Activated T-cell treated with anti-CD3 and anti-CD28 coated beads, Interleukin-2, amount 50 U/mL, for 48 hours (primary cell): Measurements from ENCODE around the gene CD48.
"Not testable (repeated sequence)": the region's sequence is repeated elsewhere in the genome, so short reads cannot be mapped to it uniquely, and the experiment has no call there.

ENCODE experiments used
- DNase-seq, 2 experiments: peaks; one replicate each; pipeline ENCODE4 v3.0.0-alpha.2; 2020

The CD48 gene

GRCh38 chr1:160741612-160742348, 30.2 kb upstream of the CD48 start:
- no peak for DNase-seq

- DNase-seq = no peak
Measured at GRCh38 chr1:160741092-160741501, 29.5 kb upstream of the CD48 start.

- no peak for DNase-seq
Measured at GRCh38 chr1:160740133-160740688, 28.6 kb upstream of the CD48 start.

GRCh38 chr1:160739098-160739511, 27.5 kb upstream of the CD48 start, which contains the start of gene SLAMF7:
SLAMF7 (plus strand) TSS chr1:160739247; CDS start chr1:160739302, 55 bp downstream.
- no peak for DNase-seq

- no peak for DNase-seq
Measured at GRCh38 chr1:160738271-160738670, 26.6 kb upstream of the CD48 start.

GRCh38 chr1:160734301-160734700, 22.7 kb upstream of the CD48 start:
- no peak for DNase-seq

- DNase-seq = no peak
Measured at GRCh38 chr1:160733898-160734297, 22.3 kb upstream of the CD48 start.

GRCh38 chr1:160731990-160732389, 20.4 kb upstream of the CD48 start:
- no peak for DNase-seq

GRCh38 chr1:160731564-160731963, 19.9 kb upstream of the CD48 start:
- DNase-seq = not testable (repeated sequence)

GRCh38 chr1:160727316-160727640, 15.7 kb upstream of the CD48 start:
- DNase-seq = no peak

GRCh38 chr1:160726498-160727315, 15.1 kb upstream of the CD48 start:
- DNase-seq = peak; percentile 60 to 70

GRCh38 chr1:160726114-160726497, 14.5 kb upstream of the CD48 start:
- DNase-seq = no peak

GRCh38 chr1:160724465-160725242, 13.0 kb upstream of the CD48 start:
- DNase-seq = no peak

GRCh38 chr1:160723332-160723731, 11.7 kb upstream of the CD48 start:
- DNase-seq = no peak

GRCh38 chr1:160722726-160723125, 11.1 kb upstream of the CD48 start:
- DNase-seq = no peak

- DNase-seq = no peak
Measured at GRCh38 chr1:160721473-160721872, 9.9 kb upstream of the CD48 start.

- DNase-seq = no peak
Measured at GRCh38 chr1:160720356-160721085, 8.9 kb upstream of the CD48 start.

GRCh38 chr1:160718210-160718609, 6.6 kb upstream of the CD48 start:
- DNase-seq = no peak

GRCh38 chr1:160717306-160717705, 5.7 kb upstream of the CD48 start:
- no peak for DNase-seq

GRCh38 chr1:160716013-160716412, 4.4 kb upstream of the CD48 start:
- no peak for DNase-seq

GRCh38 chr1:160714034-160714648, 2.5 kb upstream of the CD48 start:
- not testable (repeated sequence) for DNase-seq

- DNase-seq = no peak
Measured at GRCh38 chr1:160713161-160713560, 1.5 kb upstream of the CD48 start.
